Epithelial cell of esophagus (primary cell): ENCODE results near the gene CASZ1.

Experiments used
- DNase-seq: peaks from one replicate; pipeline ENCODE4 v3.0.0; 2010; ENCODE audit warnings: low read depth
- H3K4me3 ChIP-seq: 2 replicates; pipeline ENCODE4 v1.5.1; 2011; ENCODE audit warnings: mild to moderate bottlenecking, low read length, control low read depth
- CTCF ChIP-seq: IDR thresholded peaks from 2 replicates; pipeline ENCODE4 v1.5.1; 2011; ENCODE audit warnings: low read depth, mild to moderate bottlenecking, low read length, control low read depth, inconsistent platforms; ENCODE audit not compliant: insufficient read depth; ENCODE audit errors: missing control alignments

CASZ1 gene

GRCh38 chr1:10816233-10816632 lies 19.8 kb upstream of the CASZ1 start:
- no peak for DNase-seq
- H3K4me3 ChIP-seq = no peak overlapping the region
- no peak for TF ChIP-seq CTCF

DNA sequence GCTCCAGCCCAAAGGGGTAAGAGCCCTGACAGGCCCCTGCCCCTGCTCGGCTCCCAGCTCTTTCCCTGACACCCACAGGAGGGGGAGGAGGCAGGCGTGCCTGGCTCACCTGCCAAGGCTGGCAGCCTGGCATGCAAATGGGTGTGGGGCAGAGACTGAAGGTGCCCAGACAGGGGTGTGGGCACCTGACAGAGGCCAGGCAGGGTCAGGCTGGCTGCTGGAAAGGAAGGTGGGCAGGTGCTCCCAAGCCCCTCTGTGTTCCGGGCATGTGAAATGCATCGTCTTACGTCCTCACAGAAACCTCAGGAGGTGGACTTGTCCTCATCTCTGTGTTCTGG lies 19.4 kb upstream of the CASZ1 start:
- DNase-seq = no peak
- H3K4me3 ChIP-seq = no peak overlapping the region
- no peak for TF ChIP-seq CTCF

DNA sequence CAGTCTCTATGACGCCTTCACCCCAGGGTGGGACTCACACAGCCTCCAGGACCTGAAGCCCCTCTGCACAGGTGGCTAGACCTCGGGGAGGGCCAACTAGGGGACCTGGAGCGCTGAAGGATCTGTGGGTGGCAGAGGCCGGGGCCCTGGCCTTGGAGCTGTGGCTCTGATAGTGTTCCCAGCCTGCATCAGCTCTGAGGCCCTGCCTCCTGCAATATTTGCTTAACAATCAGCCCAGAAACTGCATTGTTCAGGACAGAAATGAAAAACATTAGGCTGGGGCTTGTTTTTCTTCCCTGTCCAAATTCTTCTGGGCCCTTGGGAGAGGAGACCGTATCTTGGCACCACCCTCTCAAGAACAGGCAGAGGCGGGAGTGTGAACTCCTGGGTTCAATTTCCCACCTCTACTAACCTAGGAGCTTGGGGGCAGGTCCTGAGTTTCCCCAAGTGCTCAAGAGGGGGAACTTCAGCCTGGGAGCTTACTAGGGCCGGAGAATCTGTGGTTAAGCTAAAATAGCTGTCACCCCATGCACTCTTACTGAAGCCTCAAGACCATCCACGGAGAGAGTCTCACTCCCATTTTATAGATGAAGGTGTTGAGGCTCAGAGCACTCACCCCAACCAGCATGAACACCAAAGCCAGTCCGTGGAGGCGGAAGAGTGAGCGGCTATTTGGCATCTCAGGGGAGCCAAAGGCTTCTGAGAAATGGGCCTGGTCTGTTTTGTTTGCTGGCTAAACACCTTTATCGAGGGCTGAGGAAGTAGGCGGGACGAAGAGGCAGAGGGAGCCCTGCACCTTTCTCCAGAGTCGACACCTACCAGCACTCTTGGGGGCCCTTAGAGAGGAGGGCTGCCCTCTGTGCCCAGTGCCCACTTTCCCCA lies 18.8 kb upstream of the CASZ1 start:
- no peak overlapping the region for H3K4me3 ChIP-seq
- DNase-seq = no peak
- TF ChIP-seq CTCF = no peak

GRCh38 chr1:10814312-10814711 lies 17.9 kb upstream of the CASZ1 start:
- TF ChIP-seq CTCF = no peak

DNA sequence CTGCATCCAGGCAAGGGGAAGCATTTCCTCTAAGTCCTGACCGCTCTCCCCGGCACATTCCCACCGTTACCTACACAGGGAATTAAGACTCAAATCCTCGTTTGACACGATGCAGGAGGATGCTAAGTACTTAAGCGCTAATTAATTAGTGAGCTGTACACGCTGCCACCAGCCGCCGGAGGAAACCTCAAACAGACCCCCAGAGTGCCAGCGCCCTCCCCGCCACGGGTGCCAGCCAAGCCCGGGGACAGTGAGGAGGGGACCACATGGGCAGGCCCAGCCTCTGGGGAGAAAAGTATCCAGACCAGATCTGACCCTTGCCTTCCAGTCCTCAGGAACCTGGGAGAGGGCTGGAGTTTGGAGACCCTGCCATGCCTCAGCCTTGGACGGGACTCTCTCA lies 17.4 kb upstream of the CASZ1 start:
- no peak for DNase-seq
- no peak for TF ChIP-seq CTCF
- H3K4me3 ChIP-seq = no peak overlapping the region

More at GRCh38 chr1:10814312-10814711, 17.9 kb upstream of the CASZ1 start:
- DNase-seq = no peak
- H3K4me3 ChIP-seq = no peak overlapping the region

GRCh38 chr1:10812387-10812915 lies 16.0 kb upstream of the CASZ1 start:
- H3K4me3 ChIP-seq = no peak overlapping the region
- no peak for DNase-seq
- TF ChIP-seq CTCF = no peak

DNA sequence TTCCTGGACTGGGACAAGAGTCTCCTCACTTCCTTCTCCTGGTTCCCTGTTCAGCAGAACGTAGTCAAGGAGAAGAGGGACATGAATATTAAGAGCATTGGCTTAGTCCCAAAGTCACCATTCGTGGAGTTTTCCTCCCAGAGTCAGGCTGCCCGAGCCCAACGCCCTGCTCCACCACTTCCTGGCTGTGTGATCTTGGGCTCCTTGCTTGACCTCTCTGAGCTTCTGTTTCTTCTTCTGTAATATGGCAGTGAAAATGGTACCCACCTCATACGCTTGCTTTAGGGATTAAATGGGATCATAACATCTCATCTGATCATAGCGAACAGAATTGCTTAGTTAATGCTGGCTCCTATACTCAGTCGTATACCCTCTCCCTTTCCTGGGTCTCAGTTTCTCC lies 12.0 kb upstream of the CASZ1 start:
- no peak for TF ChIP-seq CTCF
- no peak for DNase-seq
- H3K4me3 ChIP-seq = no peak overlapping the region
